GM12874 (cell line): ENCODE data around the gene ARNT2.

Experiments used
- TF ChIP-seq, protein P1 (sequence below): IDR thresholded peaks from 2 replicates; pipeline ENCODE4 v1.5.1; 2011; ENCODE audit warnings: low read depth, mild to moderate bottlenecking, control low read depth, low read length, moderate library complexity; ENCODE audit not compliant: insufficient read depth

ARNT2 gene

DNA sequence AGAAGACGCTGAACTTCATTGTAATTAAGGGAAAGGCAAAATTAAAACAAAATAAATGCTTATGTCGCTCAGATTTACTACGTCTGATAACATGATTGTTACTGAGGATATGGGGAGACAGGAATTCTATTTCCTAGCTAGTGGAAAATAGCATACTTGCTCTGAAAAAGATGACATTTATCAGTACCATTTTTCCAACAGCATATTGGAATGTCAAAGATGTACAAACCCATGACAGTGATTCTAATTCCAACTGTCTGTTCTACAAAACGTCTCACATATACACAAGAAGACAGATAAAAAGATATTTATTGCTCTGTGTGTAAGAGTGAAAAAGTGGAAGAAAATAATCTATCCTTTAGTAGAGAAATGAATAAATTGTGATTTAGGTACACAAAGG lies 197.1 kb downstream of the ARNT2 start:
- TF ChIP-seq, protein P1, sequence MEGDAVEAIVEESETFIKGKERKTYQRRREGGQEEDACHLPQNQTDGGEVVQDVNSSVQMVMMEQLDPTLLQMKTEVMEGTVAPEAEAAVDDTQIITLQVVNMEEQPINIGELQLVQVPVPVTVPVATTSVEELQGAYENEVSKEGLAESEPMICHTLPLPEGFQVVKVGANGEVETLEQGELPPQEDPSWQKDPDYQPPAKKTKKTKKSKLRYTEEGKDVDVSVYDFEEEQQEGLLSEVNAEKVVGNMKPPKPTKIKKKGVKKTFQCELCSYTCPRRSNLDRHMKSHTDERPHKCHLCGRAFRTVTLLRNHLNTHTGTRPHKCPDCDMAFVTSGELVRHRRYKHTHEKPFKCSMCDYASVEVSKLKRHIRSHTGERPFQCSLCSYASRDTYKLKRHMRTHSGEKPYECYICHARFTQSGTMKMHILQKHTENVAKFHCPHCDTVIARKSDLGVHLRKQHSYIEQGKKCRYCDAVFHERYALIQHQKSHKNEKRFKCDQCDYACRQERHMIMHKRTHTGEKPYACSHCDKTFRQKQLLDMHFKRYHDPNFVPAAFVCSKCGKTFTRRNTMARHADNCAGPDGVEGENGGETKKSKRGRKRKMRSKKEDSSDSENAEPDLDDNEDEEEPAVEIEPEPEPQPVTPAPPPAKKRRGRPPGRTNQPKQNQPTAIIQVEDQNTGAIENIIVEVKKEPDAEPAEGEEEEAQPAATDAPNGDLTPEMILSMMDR = no peak

DNA sequence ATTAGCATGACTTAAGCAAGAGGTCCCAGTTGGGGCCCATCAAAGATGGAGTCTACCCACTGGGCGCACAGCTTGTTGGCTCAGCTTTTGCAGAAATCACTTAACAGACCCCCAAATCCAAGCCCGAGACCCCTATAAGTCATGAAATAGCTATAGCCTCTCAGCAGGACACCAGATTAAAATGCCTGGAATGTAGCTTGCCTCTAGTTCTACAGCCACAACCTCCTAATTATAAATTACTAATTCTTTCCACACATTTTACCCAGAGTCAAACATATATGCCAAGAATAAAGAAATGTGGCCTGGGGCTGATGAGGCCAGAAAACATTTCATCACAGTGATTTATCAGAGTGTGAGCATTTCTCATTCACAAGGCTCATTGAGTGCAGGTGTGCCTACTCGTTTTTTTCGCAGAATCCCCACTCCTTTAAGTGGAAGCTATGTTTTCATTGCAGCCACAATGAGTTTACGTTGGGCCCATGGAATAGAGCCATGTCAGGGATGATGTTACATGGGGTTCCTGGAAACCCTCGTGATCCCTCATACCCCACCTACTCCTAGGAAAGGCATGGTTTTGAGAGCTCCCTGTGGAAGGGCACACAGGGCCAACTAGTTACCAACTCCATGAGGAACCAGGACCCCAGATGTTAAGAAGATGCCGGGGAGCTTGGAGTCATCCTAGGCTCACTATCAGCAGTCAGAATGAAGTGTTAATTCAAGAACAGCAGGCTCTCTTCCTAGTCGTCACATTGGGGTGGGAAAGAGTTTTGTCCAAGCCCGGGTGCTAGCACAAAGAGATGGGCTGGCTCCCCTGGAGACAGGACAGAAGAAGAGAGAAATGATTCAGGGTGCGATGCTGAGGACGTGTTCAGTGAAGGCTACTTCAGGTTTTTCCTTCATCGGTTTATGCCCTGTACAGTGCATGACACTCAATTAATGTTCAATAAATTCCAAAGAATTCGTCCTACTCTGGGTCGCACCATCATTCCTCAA lies 200.7 kb downstream of the ARNT2 start:
- TF ChIP-seq, protein P1 = no peak

GRCh38 chr15:80605591-80606150 lies 201.5 kb downstream of the ARNT2 start:
- TF ChIP-seq, protein P1 = no peak

DNA sequence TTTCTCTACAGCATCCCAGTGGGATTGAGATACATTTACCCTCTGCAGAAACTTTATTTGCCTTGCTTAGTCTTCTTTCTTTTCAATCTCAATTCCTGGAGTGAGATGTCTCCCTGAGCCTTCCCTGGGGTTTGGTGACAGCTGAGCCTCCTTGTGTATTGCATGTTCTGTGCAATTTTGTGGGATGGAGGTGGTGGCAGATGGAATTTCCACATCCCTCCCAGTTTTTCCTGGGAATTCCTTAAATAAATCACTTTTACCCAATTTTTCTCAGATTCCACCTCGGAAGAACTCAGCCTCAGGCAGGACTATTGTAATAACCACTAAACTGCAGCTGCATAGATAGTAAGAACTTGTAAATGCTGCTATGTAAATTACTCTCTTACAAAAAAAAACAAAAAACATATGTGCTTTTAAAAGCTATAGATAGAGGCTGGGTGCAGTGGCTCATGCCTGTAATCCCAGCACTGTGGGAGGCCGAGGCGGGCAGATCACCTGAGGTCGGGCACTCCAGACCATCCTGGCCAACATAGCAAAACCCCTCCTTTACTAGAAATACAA lies 202.4 kb downstream of the ARNT2 start:
- TF ChIP-seq, protein P1 = no peak

GRCh38 chr15:80607287-80607980 lies 203.3 kb downstream of the ARNT2 start:
- TF ChIP-seq, protein P1 = no peak

DNA sequence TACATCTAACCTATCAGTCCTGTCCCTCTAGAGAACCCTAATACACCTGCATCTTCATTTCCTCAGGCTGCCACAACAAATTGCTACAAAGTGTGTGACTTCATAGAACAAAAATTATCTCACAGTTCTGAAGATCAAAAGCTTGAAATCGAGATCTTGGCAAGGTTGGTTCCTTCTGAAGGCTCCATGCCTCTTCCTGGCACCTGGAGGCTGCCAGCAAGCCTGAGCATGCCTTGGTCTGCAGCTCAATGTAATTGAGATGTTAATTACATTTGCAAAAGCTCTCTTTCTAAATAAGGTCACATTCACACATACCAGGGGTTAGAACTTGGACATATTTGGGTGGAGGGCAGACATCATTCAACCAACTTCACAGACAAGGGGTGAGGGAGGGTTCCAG lies 204.5 kb downstream of the ARNT2 start:
- TF ChIP-seq, protein P1 = no peak

GRCh38 chr15:80609091-80609490 lies 204.9 kb downstream of the ARNT2 start:
- TF ChIP-seq, protein P1 = no peak
